Nephron progenitor cell (in vitro differentiated cells): ENCODE measurements around the gene TAF4.

ENCODE experiments used
- DNase-seq: peaks from one replicate; pipeline ENCODE4 v3.0.0; 2021
- H3K27ac Mint-ChIP-seq: 2 replicates; pipeline ENCODE4 v1.8.0; 2021; ENCODE audit warnings: mild to moderate bottlenecking, moderate library complexity, mixed read lengths
- H3K27me3 Mint-ChIP-seq: 2 replicates; pipeline ENCODE4 v1.8.0; 2021; ENCODE audit warnings: mild to moderate bottlenecking, low read depth, mixed read lengths; ENCODE audit not compliant: poor library complexity
- H3K36me3 Mint-ChIP-seq: 2 replicates; pipeline ENCODE4 v1.8.0; 2021; ENCODE audit warnings: low read depth, mixed read lengths
- H3K4me1 Mint-ChIP-seq: 2 replicates; pipeline ENCODE4 v1.8.0; 2021; ENCODE audit warnings: mixed read lengths
- H3K4me3 Mint-ChIP-seq: 2 replicates; pipeline ENCODE4 v1.8.0; 2021; ENCODE audit warnings: mild to moderate bottlenecking, moderate library complexity, mixed read lengths
- H3K9me3 Mint-ChIP-seq: 2 replicates; pipeline ENCODE4 v1.8.0; 2021; ENCODE audit warnings: mild to moderate bottlenecking, moderate library complexity, mixed read lengths
- CTCF ChIP-seq: fragments of 200-600 bp; sonication (generic); IDR thresholded peaks from 2 replicates; pipeline ENCODE4 v1.5.0; 2021; ENCODE audit warnings: antibody characterized with exemption

TAF4 gene

GRCh38 chr20:61970357-61970756 lies 95.3 kb downstream of the TAF4 start:
- Mint-ChIP-seq H3K4me1 (peaks cover 11% of the 10 kb centered on the region), H3K27ac (no peak overlapping the region), H3K36me3 (peaks cover 35% of the 10 kb centered on the region), H3K4me3 (no peak overlapping the region), H3K27me3 (peaks cover 6% of the 10 kb centered on the region), H3K9me3 (no peaks in the 10 kb centered on the region)
- TF ChIP-seq CTCF = no peak
- DNase-seq = no peak

- Mint-ChIP-seq H3K9me3 (no peaks in the 10 kb centered on the region), H3K36me3 (peaks cover 34% of the 10 kb centered on the region), H3K27me3 (peaks cover 9% of the 10 kb centered on the region), H3K27ac (no peak overlapping the region), H3K4me3 (no peak overlapping the region), H3K4me1 (peaks cover 5% of the 10 kb centered on the region)
- no peak for TF ChIP-seq CTCF
- no peak for DNase-seq
Measured at GRCh38 chr20:61969806-61970205, 95.9 kb downstream of the TAF4 start.

GRCh38 chr20:61968932-61969331 lies 96.7 kb downstream of the TAF4 start:
- DNase-seq = no peak
- peaks cover 28% of the 10 kb centered on the region for H3K36me3 Mint-ChIP-seq
- no peaks in the 10 kb centered on the region for H3K9me3 Mint-ChIP-seq
- no peaks in the 10 kb centered on the region for H3K4me1 Mint-ChIP-seq
- no peak overlapping the region for H3K4me3 Mint-ChIP-seq
- H3K27ac Mint-ChIP-seq = no peak overlapping the region
- peaks cover 15% of the 10 kb centered on the region for H3K27me3 Mint-ChIP-seq
- TF ChIP-seq CTCF = no peak

- H3K27ac Mint-ChIP-seq = no peak overlapping the region
- H3K9me3 Mint-ChIP-seq = no peaks in the 10 kb centered on the region
- H3K36me3 Mint-ChIP-seq = peaks cover 21% of the 10 kb centered on the region
- H3K27me3 Mint-ChIP-seq = peaks cover 17% of the 10 kb centered on the region
- H3K4me3 Mint-ChIP-seq = no peak overlapping the region
- no peak for DNase-seq
- no peak for TF ChIP-seq CTCF
- no peaks in the 10 kb centered on the region for H3K4me1 Mint-ChIP-seq
Measured at GRCh38 chr20:61968036-61968810, 97.5 kb downstream of the TAF4 start.

GRCh38 chr20:61967300-61967699 lies 98.4 kb downstream of the TAF4 start:
- peaks cover under 1% of the 10 kb centered on the region for H3K4me1 Mint-ChIP-seq
- DNase-seq = no peak
- no peak for TF ChIP-seq CTCF
- H3K36me3 Mint-ChIP-seq = peaks cover 12% of the 10 kb centered on the region
- H3K27me3 Mint-ChIP-seq = peaks cover 17% of the 10 kb centered on the region
- no peak overlapping the region for H3K4me3 Mint-ChIP-seq
- no peak overlapping the region for H3K27ac Mint-ChIP-seq
- no peaks in the 10 kb centered on the region for H3K9me3 Mint-ChIP-seq
